ENCODE data around the gene DCAF12L2.
"Not testable (repeated sequence)": the region's sequence is repeated elsewhere in the genome, so short reads cannot be mapped to it uniquely, and the experiment has no call there.

DNA sequence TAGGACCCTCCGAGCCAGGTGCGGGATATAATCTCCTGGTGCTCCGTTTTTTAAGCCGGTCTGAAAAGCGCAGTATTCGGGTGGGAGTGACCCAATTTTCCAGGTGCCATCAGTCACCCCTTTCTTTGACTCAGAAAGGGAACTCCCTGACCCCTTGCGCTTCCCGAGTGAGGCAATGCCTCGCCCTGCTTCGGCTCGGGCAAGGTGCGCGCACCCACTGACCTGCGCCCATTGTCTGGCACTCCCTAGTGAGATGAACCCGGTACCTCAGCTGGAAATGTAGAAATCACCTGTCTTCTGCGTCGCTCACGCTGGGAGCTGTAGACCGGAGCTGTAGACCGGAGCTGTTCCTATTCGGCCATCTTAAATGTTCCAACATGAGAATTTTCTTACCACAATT lies 24.8 kb upstream of the DCAF12L2 start:
- TF ChIP-seq, protein P1, sequence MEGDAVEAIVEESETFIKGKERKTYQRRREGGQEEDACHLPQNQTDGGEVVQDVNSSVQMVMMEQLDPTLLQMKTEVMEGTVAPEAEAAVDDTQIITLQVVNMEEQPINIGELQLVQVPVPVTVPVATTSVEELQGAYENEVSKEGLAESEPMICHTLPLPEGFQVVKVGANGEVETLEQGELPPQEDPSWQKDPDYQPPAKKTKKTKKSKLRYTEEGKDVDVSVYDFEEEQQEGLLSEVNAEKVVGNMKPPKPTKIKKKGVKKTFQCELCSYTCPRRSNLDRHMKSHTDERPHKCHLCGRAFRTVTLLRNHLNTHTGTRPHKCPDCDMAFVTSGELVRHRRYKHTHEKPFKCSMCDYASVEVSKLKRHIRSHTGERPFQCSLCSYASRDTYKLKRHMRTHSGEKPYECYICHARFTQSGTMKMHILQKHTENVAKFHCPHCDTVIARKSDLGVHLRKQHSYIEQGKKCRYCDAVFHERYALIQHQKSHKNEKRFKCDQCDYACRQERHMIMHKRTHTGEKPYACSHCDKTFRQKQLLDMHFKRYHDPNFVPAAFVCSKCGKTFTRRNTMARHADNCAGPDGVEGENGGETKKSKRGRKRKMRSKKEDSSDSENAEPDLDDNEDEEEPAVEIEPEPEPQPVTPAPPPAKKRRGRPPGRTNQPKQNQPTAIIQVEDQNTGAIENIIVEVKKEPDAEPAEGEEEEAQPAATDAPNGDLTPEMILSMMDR (IDR thresholded peaks at IDR 0.05; ENCODE audit: low read depth, low read length) = not testable (repeated sequence)
- TF ChIP-seq EZH2phosphoT487 (IDR thresholded peaks at IDR 0.05; ENCODE audit: low read depth) = not testable (repeated sequence)

Data from OCI-LY3 (cell line).